Measurements from ENCODE around the gene PBX2.

DNA sequence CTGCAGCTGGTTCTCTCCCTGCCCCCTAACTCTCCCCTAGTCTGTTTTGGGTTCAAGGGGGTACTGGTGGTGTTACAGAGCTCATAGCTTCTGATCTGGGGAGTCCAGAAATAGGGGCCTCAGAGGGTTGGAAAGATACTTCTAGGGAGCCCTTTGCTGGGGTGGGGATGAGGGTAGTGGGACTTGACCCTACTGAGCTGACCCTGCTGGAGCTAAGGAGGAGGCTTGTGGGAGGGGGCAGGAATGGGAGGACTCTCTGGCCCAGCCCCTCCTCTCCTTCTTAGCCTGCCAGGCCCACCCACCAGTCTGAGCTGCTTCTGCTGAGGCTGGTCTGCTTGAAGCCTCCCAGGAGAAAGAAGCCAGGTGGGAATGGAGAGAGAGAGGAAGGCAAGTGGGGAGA lies 25.7 kb downstream of the PBX2 start, which contains the start of gene EGFL8:
- TF ChIP-seq EZH2 (IDR thresholded peaks at IDR 0.05; ENCODE audit: low read length, missing control alignments) = no peak
- TF ChIP-seq, protein P1, sequence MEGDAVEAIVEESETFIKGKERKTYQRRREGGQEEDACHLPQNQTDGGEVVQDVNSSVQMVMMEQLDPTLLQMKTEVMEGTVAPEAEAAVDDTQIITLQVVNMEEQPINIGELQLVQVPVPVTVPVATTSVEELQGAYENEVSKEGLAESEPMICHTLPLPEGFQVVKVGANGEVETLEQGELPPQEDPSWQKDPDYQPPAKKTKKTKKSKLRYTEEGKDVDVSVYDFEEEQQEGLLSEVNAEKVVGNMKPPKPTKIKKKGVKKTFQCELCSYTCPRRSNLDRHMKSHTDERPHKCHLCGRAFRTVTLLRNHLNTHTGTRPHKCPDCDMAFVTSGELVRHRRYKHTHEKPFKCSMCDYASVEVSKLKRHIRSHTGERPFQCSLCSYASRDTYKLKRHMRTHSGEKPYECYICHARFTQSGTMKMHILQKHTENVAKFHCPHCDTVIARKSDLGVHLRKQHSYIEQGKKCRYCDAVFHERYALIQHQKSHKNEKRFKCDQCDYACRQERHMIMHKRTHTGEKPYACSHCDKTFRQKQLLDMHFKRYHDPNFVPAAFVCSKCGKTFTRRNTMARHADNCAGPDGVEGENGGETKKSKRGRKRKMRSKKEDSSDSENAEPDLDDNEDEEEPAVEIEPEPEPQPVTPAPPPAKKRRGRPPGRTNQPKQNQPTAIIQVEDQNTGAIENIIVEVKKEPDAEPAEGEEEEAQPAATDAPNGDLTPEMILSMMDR (conservative IDR thresholded peaks at IDR 0.05 in 1 of 2, IDR thresholded peaks at IDR 0.05 in 1 of 2; ENCODE audit: low read depth in 1 of 2, low read length in 2 of 2) = no peak

Data from fibroblast of lung (primary cell).